ENCODE results near the gene REXO2. TPM values are rescaled to one million over a fixed set of nuclear protein-coding genes. Genes with fewer than 3 reads are reported as not detected.

REXO2 gene
- 100 to 1,000 TPM; 140 to 204 (median 174) TPM for total RNA-seq
- 100 to 1,000 TPM in 1 of 2 donors, 10 to 100 TPM in 1; 85.4 to 142 TPM for polyA plus RNA-seq
- long read RNA-seq, donor 1, transcript REXO2-220 (7 exons, 1,158 nt): major isoform, 130 of 140 reads
- long read RNA-seq, donor 1, partial matches to known transcripts: 1 of 140 reads
- long read RNA-seq, donor 1, other reads (novel, unspliced or antisense): 4 of 140 reads
- long read RNA-seq, donor 2, transcript REXO2-220 (7 exons, 1,158 nt): major isoform, 136 of 150 reads
- long read RNA-seq, donor 2, partial matches to known transcripts: 1 of 150 reads
- long read RNA-seq, donor 2, other reads (novel, unspliced or antisense): 6 of 150 reads
- long read RNA-seq, donor 3, transcript REXO2-220 (7 exons, 1,158 nt): major isoform, 60 of 71 reads
- long read RNA-seq, donor 3, partial matches to known transcripts: 1 of 71 reads
- long read RNA-seq, donor 3, other reads (novel, unspliced or antisense): 5 of 71 reads

DNA sequence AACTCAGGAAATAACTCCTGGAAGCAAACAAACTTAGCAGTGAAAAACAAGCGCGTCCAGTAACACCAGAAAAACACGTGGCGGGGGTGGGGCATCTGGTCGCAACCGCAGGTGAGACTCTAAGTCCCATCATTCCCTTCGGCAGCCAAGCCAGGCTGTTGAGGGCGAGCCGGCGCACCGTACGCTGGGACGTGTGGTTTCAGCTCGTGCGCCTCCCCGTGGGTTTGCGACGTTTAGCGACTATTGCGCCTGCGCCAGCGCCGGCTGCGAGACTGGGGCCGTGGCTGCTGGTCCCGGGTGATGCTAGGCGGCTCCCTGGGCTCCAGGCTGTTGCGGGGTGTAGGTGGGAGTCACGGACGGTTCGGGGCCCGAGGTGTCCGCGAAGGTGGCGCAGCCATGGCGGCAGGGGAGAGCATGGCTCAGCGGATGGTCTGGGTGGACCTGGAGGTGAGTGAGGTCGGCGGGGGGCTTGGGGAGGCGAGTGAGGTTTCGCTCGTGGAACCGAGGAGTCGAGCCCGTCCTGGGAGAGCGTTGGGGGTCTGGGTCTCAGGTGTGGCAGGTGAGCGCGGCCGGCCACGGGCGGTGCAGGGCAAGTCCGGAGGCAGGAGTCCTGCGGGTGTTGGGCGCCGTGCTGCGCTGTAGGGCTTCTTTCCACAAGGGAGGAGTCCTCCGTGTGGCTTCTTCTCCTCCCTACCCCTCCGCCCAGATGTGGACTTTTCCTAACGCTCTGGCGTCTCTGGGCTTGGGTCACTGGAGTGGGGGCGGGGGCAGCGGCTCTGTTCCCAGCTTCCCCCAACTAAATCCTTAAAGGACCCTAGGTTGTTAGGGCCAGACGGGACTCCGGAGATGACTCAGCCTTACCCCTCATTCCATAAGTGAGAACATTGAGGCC, at the start of gene REXO2:
Gene REXO2, plus strand, starts transcription at position 239 of the 892 bp plus-strand sequence. Its CDS starts 62 bp downstream, at position 301.
- ATAC-seq (peak; percentile 98 to 99 (median 99)), DNase-seq (peak; percentile 96)
- Histone ChIP-seq H3K4me3 (peak within 1 kb of the TSS; percentile 71 to 99 (median 85)), H3K27me3 (no peaks in the 10 kb centered on the region), H3K36me3 (peaks cover 0 to 21% (median 0%) of the 10 kb centered on the region in 9 donors), H3K4me1 (peaks cover 4 to 46% (median 32%) of the 10 kb centered on the region in 9 donors), H3K9me3 (no peaks in the 10 kb centered on the region), H3K27ac (peak within 1 kb of the TSS; percentile 69 to 91 (median 86))
- intact Hi-C loops (cut with DNase I): loop anchor here in 7 of 10 donors (5.0 to 10.0 kb wide), 4 partner anchors 37 to 155 kb away; partner anchors contain the start of genes C11orf71 (in 7 of the 7) and RBM7 (in 7 of the 7)
- WGBS, 2 donors: 0% methylated on average over 64 of the region's 64 CpGs
- peak in 7 of 9 donors; percentile 18 to 62 (median 40) for TF ChIP-seq CTCF (IDR thresholded peaks at IDR 0.05)

GRCh38 chr11:114392735-114393667, 46.3 kb upstream of the REXO2 start:
- no peak for TF ChIP-seq CTCF (IDR thresholded peaks at IDR 0.05)
- intact Hi-C loops (cut with DNase I): loop anchor here in 1 of 10 donors (10.0 kb wide), 1 partner anchor 48 kb away; no protein-coding TSS in a partner anchor
- WGBS, 2 donors: 85 to 91% methylated on average over 4 of the region's 4 CpGs

GRCh38 chr11:114395736-114396135, 43.5 kb upstream of the REXO2 start:
- peaks cover 0 to 31% (median 20%) of the 10 kb centered on the region in 9 donors for H3K4me1 ChIP-seq
- intact Hi-C loops (cut with DNase I): loop anchor here in 4 of 10 donors (5.0 to 10.0 kb wide), 4 partner anchors 38 to 53 kb away; no protein-coding TSS in a partner anchor
- DNase-seq (no peak), ATAC-seq (no peak)
- TF ChIP-seq CTCF (IDR thresholded peaks at IDR 0.05): peak in 4 of 9 donors; percentile 14 to 33 (median 23)
- no peaks in the 10 kb centered on the region for H3K27me3 ChIP-seq
- 49 to 61% methylated on average over 3 of the region's 3 CpGs for WGBS, 2 donors
- no peaks in the 10 kb centered on the region for H3K9me3 ChIP-seq
- H3K4me3 ChIP-seq: no peak overlapping the region
- no peak overlapping the region for H3K27ac ChIP-seq
- no peaks in the 10 kb centered on the region for H3K36me3 ChIP-seq

More at GRCh38 chr11:114392735-114393667, 46.3 kb upstream of the REXO2 start:
- Histone ChIP-seq H3K36me3 (no peaks in the 10 kb centered on the region), H3K4me3 (no peak overlapping the region), H3K27me3 (no peaks in the 10 kb centered on the region), H3K27ac (no peak overlapping the region), H3K9me3 (no peaks in the 10 kb centered on the region), H3K4me1 (peaks cover 0 to 14% (median 6%) of the 10 kb centered on the region in 9 donors)
- ATAC-seq (no peak), DNase-seq (no peak)
